ENCODE results near the gene APLF.
A peak's percentile ranks its signal among the peaks of the same experiment; 100 is the strongest.

The APLF gene

GRCh38 chr2:68466361-68466777, 1.0 kb upstream of the APLF start:
- H3K9ac ChIP-seq, result peak overlapping the region; percentile 78 to 95 (median 93)
- peak overlapping the region; percentile 81 to 98 (median 95) for H3K4me2 ChIP-seq
- no peaks in the 10 kb centered on the region for H3K27me3 ChIP-seq
- no peaks in the 10 kb centered on the region for H4K20me1 ChIP-seq
- H3K27ac ChIP-seq, result peak overlapping the region; percentile 37 to 93 (median 79); a peak in 20 of 22 replicates
- no peaks in the 10 kb centered on the region; a peak in 1 of 22 replicates for H3K36me3 ChIP-seq
- peak overlapping the region; percentile 70 to 92 (median 86) for H3K4me3 ChIP-seq
- no peaks in the 10 kb centered on the region for H3K9me3 ChIP-seq (replicated peaks in 1 of 11)
- TF ChIP-seq Cebpa-rat (IDR thresholded peaks at IDR 0.05), result no peak; a peak in 1 of 22 replicates
- H3K4me1 ChIP-seq, result peaks cover 18 to 39% (median 22%) of the 10 kb centered on the region in 10 experiments

- H3K27me3 ChIP-seq, result no peaks in the 10 kb centered on the region
- H3K27ac ChIP-seq, result peak overlapping the region; percentile 37 to 93 (median 79); a peak in 21 of 22 replicates
- H3K4me1 ChIP-seq, result peaks cover 18 to 39% (median 22%) of the 10 kb centered on the region in 10 experiments
- peak overlapping the region; percentile 70 to 92 (median 86) for H3K4me3 ChIP-seq
- peak overlapping the region; percentile 78 to 95 (median 93) for H3K9ac ChIP-seq
- no peak for TF ChIP-seq Cebpa-rat (IDR thresholded peaks at IDR 0.05)
- peak overlapping the region; percentile 81 to 98 (median 95) for H3K4me2 ChIP-seq
- H3K9me3 ChIP-seq (replicated peaks in 1 of 11), result no peaks in the 10 kb centered on the region
- H3K36me3 ChIP-seq, result no peaks in the 10 kb centered on the region; a peak in 1 of 22 replicates
- no peaks in the 10 kb centered on the region for H4K20me1 ChIP-seq
Observed at GRCh38 chr2:68466778-68467076, 658 bp upstream of the APLF start.

- no peaks in the 10 kb centered on the region; a peak in 1 of 22 replicates for H3K36me3 ChIP-seq
- H3K9me3 ChIP-seq (replicated peaks in 1 of 11), result no peaks in the 10 kb centered on the region
- H3K27ac ChIP-seq, result no peak overlapping the region
- no peak for TF ChIP-seq Cebpa-rat (IDR thresholded peaks at IDR 0.05)
- no peaks in the 10 kb centered on the region for H3K27me3 ChIP-seq
- H3K4me2 ChIP-seq, result peak overlapping the region; percentile 68 to 91 (median 81)
- H3K4me3 ChIP-seq, result peak overlapping the region in 3 of 10 experiments; percentile 70 to 85 (median 76); a peak in 3 of 20 replicates
- H4K20me1 ChIP-seq, result no peaks in the 10 kb centered on the region
- peaks cover 18 to 39% (median 22%) of the 10 kb centered on the region in 10 experiments for H3K4me1 ChIP-seq
- H3K9ac ChIP-seq, result peak overlapping the region in 2 of 11 experiments; percentile 92 to 95; a peak in 2 of 22 replicates
Observed at GRCh38 chr2:68468801-68469200, 1.4 kb downstream of the APLF start.

GRCh38 chr2:68469935-68470334, 2.5 kb downstream of the APLF start:
- H3K9ac ChIP-seq, result no peak overlapping the region
- H3K4me1 ChIP-seq, result peaks cover 18 to 37% (median 22%) of the 10 kb centered on the region in 10 experiments
- H3K4me3 ChIP-seq, result no peak overlapping the region
- no peaks in the 10 kb centered on the region; a peak in 1 of 22 replicates for H3K36me3 ChIP-seq
- no peaks in the 10 kb centered on the region for H3K9me3 ChIP-seq (replicated peaks in 1 of 11)
- H4K20me1 ChIP-seq, result no peaks in the 10 kb centered on the region
- no peak overlapping the region for H3K27ac ChIP-seq
- H3K4me2 ChIP-seq, result peak overlapping the region in 3 of 11 experiments; percentile 3 to 91 (median 29); a peak in 3 of 22 replicates
- TF ChIP-seq Cebpa-rat (IDR thresholded peaks at IDR 0.05), result peak in 3 of 11 experiments; percentile 18 to 53 (median 40); a peak in 3 of 22 replicates
- no peaks in the 10 kb centered on the region for H3K27me3 ChIP-seq

GRCh38 chr2:68471385-68471784, 4.0 kb downstream of the APLF start:
- H3K9ac ChIP-seq, result no peak overlapping the region
- H3K27ac ChIP-seq, result no peak overlapping the region
- no peaks in the 10 kb centered on the region for H3K9me3 ChIP-seq (replicated peaks in 1 of 11)
- H3K4me2 ChIP-seq, result no peak overlapping the region
- H3K27me3 ChIP-seq, result no peaks in the 10 kb centered on the region
- no peak for TF ChIP-seq Cebpa-rat (IDR thresholded peaks at IDR 0.05)
- no peak overlapping the region for H3K4me3 ChIP-seq
- no peaks in the 10 kb centered on the region for H3K36me3 ChIP-seq
- H4K20me1 ChIP-seq, result no peaks in the 10 kb centered on the region
- peaks cover 9 to 23% (median 13%) of the 10 kb centered on the region in 10 experiments; a peak in 18 of 20 replicates for H3K4me1 ChIP-seq

GRCh38 chr2:68472796-68473414, 5.5 kb downstream of the APLF start:
- Histone ChIP-seq H3K9ac (no peak overlapping the region), H3K4me2 (no peak overlapping the region), H3K4me1 (peaks cover 7 to 22% (median 10%) of the 10 kb centered on the region in 10 experiments; a peak in 18 of 20 replicates), H4K20me1 (no peaks in the 10 kb centered on the region), H3K36me3 (peaks cover 0 to 9% (median 0%) of the 10 kb centered on the region in 11 experiments; a peak in 1 of 22 replicates), H3K4me3 (no peak overlapping the region), H3K27me3 (no peaks in the 10 kb centered on the region), H3K9me3 (replicated peaks in 1 of 11) (0 out of 22 replicates have a peak, but pooled peaks cover 0 to 6% (median 0%) of the 10 kb centered on the region in 11 experiments), H3K27ac (no peak overlapping the region)
- no peak for TF ChIP-seq Cebpa-rat (IDR thresholded peaks at IDR 0.05)

- Histone ChIP-seq H3K9ac (no peak overlapping the region), H3K27ac (no peak overlapping the region), H3K4me3 (no peak overlapping the region), H3K4me1 (peaks cover 0 to 8% (median 0%) of the 10 kb centered on the region in 10 experiments; a peak in 5 of 20 replicates), H3K9me3 (replicated peaks in 1 of 11) (0 out of 22 replicates have a peak, but pooled peaks cover 0 to 6% (median 0%) of the 10 kb centered on the region in 11 experiments), H3K27me3 (no peaks in the 10 kb centered on the region), H4K20me1 (no peaks in the 10 kb centered on the region), H3K36me3 (peaks cover 0 to 10% (median 0%) of the 10 kb centered on the region in 11 experiments; a peak in 1 of 22 replicates), H3K4me2 (no peak overlapping the region)
- no peak for TF ChIP-seq Cebpa-rat (IDR thresholded peaks at IDR 0.05)
Observed at GRCh38 chr2:68475110-68475509, 7.7 kb downstream of the APLF start.

- no peak overlapping the region for H3K4me3 ChIP-seq
- no peaks in the 10 kb centered on the region for H3K27me3 ChIP-seq
- 0 out of 22 replicates have a peak, but pooled peaks cover 0 to 6% (median 0%) of the 10 kb centered on the region in 11 experiments for H3K9me3 ChIP-seq (replicated peaks in 1 of 11)
- peaks cover 0 to 10% (median 0%) of the 10 kb centered on the region in 10 experiments; a peak in 3 of 20 replicates for H3K4me1 ChIP-seq
- H3K4me2 ChIP-seq, result no peak overlapping the region
- no peak overlapping the region for H3K9ac ChIP-seq
- no peaks in the 10 kb centered on the region for H4K20me1 ChIP-seq
- H3K36me3 ChIP-seq, result peaks cover 0 to 10% (median 0%) of the 10 kb centered on the region in 11 experiments; a peak in 1 of 22 replicates
- H3K27ac ChIP-seq, result no peak overlapping the region
- TF ChIP-seq Cebpa-rat (IDR thresholded peaks at IDR 0.05), result no peak
Observed at GRCh38 chr2:68475576-68475975, 8.2 kb downstream of the APLF start.

GRCh38 chr2:68476454-68476853, 9.1 kb downstream of the APLF start:
- Histone ChIP-seq H3K4me1 (peaks cover 0 to 10% (median 0%) of the 10 kb centered on the region in 10 experiments; a peak in 3 of 20 replicates), H3K4me3 (no peak overlapping the region), H3K36me3 (peaks cover 0 to 10% (median 0%) of the 10 kb centered on the region in 11 experiments; a peak in 1 of 22 replicates), H3K9me3 (replicated peaks in 1 of 11) (0 out of 22 replicates have a peak, but pooled peaks cover 0 to 6% (median 0%) of the 10 kb centered on the region in 11 experiments), H3K9ac (no peak overlapping the region), H3K4me2 (no peak overlapping the region), H3K27me3 (no peaks in the 10 kb centered on the region), H4K20me1 (no peaks in the 10 kb centered on the region), H3K27ac (no peak overlapping the region)
- TF ChIP-seq Cebpa-rat (IDR thresholded peaks at IDR 0.05), result peak in 5 of 11 experiments; percentile 18 to 53 (median 26); a peak in 5 of 22 replicates

Data from BLaER1 treated with 17β-estradiol and CSF1 and Interleukin-3, amounts not matched to agents 10 nM and 100 nM (cell line).